Umbilical cord (tissue), 2 donors: ENCODE data around the gene GRID1. TPM values are rescaled to one million over a fixed set of nuclear protein-coding genes. Genes with fewer than 3 reads are reported as not detected.

ENCODE experiments used
- DNase-seq: peaks from one replicate; pipeline ENCODE4 v3.0.0-alpha.2; 2015; ENCODE audit warnings: low spot score
- total RNA-seq: library from RNA; depleted of rRNA; stranded (reverse); fragments of >200 nt; gene quantifications from one replicate; pipeline ENCODE4 v1.2.3, GENCODE V29; 2014; ENCODE audit warnings: low replicate concordance; ENCODE audit not compliant: insufficient read depth

GRID1 gene
- total RNA-seq, 1 donor from 2014 or later, result 7.2 TPM

DNA sequence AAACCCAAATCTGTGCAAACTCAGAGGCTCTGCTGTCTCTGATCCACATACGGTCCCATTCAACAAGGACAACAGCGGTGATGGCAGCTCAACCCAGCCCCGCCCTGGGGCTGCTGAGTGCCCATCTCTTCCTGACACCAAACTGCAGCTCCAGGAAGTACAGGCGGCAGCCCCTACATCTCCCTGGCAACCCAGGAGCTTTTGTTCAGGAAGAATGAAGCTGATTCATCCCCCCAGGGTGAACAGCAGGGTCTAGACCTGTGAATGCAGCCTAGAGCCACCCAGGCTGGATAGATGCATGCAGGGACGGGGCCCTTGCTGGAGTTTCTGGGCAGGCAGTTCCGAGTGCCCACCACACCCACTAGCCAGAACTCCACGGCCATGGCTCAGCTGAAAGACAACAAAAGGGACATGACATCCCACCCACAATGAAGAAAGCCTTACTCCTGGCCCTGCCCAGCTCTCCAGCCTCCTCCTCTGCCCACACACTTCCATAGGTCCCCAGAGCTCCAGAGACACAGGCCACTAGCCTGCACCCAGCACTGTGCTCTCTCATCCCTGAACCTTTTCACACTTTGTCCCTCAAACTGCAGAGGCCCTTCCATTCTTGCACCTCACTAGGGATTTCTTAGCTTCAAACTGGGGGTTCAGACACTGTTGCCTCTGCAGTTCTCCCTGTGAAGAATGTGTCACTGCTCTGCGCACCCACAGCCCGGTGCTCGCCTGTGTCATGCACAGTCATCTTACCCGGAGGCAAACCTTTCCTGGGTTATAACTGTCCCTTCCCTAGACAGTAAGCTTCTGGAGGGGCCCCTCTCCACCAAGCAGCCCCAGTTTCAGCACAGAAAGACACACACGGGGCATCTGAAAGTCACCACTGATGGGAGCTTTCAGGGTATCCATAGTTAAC lies 99.1 kb downstream of the GRID1 start:
- no peak for DNase-seq

DNA sequence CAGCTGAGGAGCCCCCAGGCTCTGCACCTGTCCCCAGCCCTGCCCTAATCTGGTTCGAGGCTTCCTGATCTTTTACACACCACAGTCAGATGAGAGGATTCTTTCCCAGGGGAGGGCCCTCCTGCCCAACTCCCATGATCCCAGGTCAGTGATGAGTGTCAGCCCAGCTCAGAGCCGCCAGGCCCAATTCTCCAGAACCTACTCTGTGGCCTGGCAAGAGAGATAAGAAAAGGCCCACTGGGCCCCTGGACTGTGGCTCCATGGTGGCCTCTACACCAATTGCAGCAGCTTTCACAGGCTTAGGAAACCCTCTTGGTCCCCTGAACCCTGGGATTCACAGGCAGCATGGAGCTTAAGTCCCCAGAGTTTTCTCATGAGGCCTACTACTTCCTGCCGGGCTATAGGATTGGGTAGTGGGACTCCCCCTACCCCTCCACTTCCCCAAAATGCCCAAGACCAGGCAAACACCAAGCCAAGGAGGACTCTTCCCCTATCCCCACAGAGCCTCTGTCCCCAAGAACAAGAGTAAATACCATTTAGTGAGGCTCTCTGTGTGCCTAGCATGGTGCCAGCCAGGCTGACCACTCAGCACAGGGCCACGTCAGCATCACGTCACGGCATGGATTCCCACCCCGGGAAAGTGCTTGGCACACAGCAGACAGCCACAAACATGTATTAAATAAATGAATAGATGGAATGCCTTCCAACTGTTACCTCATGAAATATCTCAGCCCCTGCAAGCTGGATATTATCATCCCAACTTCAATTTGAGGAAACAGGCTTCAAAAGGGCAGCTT lies 100.0 kb downstream of the GRID1 start:
- DNase-seq, result no peak

- DNase-seq, result no peak
Measured at GRCh38 chr10:86265895-86266259, 100.7 kb downstream of the GRID1 start.

GRCh38 chr10:86265236-86265894 lies 101.2 kb downstream of the GRID1 start:
- peak; percentile 28 for DNase-seq

- no peak for DNase-seq
Measured at GRCh38 chr10:86264481-86265231, 101.9 kb downstream of the GRID1 start.

GRCh38 chr10:86263907-86264306 lies 102.7 kb downstream of the GRID1 start:
- DNase-seq, result no peak

DNA sequence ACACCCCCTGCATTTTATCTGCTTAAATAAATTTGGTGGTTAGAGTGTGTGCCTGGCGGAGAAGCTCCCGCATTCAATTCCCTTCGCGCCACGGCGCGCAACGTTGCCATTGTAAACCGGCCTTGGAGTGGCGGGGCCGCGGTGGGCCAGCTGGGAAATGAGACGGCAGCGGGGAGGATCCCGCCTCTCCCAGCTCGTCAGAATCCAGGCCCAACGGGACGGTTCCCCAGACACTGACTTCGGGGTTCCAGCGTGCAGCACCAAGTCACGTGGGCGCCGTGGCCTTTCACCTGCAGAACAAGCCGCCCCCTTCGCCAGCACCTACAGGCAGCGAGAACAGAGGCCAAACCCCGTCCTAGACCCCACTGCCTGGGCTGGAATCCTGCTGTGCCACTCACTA lies 103.4 kb downstream of the GRID1 start:
- no peak for DNase-seq

DNA sequence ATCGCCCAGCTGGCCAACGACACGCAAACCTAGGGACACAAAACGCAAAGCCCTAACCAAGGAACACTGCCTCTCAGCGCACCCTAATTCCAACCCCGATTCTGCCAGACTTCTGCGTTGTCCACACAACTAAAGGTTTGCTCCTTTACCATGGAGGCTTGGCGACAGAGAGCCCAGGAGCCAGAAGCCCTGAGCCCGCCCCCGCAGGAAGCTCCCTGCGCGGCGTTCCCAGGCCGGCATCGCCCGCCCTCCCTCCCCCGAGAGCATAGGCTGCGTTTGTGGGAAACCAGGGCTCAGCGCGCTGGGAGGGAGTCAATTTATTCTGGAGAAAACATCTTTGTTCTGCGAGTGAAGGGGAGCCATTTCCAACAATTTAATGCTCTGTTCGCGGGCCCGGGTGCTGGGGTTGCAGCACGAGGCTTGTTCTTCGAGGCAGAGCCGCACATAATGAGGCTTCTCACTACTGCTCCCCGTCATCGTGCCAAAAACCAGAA lies 103.9 kb downstream of the GRID1 start:
- DNase-seq, result no peak

DNA sequence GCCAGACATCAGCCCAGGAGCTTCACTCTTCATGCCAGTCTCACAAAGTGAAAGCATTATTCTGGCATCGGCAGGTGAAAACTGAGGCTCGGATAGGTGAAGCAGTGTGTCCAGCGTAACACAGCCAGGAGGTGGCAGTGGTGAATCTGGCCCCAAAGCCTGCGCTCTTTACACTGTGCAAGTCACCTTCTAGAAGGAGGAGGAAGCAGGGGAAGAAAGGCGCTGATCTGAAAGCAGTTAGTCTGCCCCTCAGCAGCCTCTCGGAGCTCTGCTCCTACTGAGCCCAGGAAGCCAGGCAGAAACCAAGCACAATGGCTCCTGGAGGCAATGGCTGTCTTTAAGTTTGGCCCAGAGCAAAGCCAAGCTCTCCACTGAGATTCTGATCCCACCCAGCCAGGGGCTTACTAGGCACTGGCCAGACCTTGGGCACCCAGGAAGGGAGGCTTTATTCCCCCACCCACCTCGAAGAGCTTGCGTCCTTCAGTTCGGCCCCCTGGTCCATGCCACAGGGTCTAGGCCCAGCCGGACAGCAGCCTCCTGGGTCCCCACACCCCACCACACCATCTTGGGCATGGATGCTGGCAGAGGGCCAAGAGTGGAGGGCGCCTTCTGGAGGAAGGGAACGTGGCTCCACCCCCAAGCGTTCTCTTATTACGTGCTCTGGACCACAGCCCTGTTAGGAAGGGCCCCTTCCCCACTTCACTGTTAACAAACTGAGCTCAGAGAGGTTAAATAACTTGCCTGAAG lies 104.5 kb downstream of the GRID1 start:
- no peak for DNase-seq

- no peak for DNase-seq
Measured at GRCh38 chr10:86261470-86261869, 105.1 kb downstream of the GRID1 start.

DNA sequence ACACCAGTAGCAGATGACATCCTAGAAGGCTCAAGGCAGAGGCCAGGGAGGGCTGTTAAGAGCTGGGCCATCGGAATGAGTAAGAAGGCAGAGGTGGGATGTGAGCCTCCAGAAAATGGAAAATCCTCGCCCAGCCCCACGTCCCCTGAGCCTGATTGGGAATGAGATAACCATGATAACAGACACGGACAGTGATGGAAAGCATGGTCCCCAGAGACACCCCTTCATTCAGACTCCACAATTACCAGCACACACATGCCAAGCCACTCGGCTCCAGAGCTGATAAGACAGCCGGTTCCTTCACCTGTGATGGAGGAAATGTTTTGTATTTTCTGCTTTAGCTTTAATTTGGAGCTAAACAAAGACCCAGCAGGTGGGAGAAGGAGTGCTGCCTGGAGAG lies 106.0 kb downstream of the GRID1 start:
- no peak for DNase-seq

DNA sequence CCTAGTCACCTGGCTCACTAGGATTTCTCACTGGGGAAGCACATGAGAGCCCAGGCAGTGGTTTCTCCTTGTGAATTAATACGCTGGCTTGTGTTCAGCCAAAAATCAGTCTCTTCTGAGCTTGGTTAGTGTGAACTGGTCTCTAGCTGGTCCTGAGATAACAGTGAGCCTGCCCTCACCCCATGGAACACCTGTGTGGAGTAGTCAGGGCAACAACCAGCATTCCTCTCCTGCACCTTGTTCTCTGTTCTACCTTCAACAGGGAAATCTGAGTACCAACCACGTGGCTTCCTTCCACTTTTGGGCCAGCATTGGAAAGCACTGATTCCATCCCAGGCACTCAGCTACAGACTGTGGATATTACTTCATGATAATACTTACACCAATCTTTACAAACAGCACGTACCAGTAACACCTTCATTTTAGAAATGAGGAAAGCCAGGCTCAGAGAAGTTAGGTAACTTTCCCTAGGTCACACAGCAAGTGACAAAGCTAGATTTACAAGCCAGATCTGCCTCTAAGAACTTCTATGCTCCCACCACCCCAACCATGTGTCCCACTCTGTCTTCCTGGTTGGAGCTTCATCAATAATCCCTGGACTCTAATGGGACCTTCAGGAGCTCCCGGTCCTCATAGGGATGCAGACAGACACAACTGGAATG lies 106.6 kb downstream of the GRID1 start:
- no peak for DNase-seq

GRCh38 chr10:86258941-86259340 lies 107.7 kb downstream of the GRID1 start:
- no peak for DNase-seq

- no peak for DNase-seq
Measured at GRCh38 chr10:86258499-86258898, 108.1 kb downstream of the GRID1 start.

DNA sequence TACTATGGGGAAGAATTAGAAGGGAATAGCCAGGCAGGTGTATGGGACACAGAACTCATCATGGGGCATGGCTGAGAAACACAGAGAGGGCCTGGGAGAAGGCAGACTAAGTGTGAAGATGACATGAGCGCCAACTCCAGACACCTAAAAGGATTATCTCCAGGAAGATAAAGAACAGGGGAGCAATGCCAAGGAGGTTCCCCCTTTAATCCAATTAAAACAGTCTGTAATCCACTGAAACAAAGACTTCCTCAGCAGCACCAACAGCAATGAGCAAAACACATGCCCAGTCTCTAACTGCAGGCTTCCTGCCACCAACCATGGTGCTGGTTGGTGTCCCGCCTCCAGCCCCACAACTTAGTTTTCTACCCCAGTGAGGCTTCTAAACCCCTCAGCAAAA lies 108.9 kb downstream of the GRID1 start:
- DNase-seq, result no peak

GRCh38 chr10:86256690-86257315 lies 109.8 kb downstream of the GRID1 start:
- DNase-seq, result no peak

GRCh38 chr10:86255405-86256251 lies 111.0 kb downstream of the GRID1 start:
- no peak for DNase-seq

- DNase-seq, result no peak
Measured at GRCh38 chr10:86254526-86255174, 111.9 kb downstream of the GRID1 start.
